Upper lobe of right lung (tissue), 1 donor: ENCODE data around the gene EXT2. TPM values are rescaled to one million over a fixed set of nuclear protein-coding genes. Genes with fewer than 3 reads are reported as not detected.

Experiments used
- ATAC-seq: fragments of 200-7000 bp; cut with Tn5 transposase; one replicate; pipeline ENCODE4 v1.9.1; 2020; ENCODE audit warnings: mild to moderate bottlenecking, moderate library complexity
- DNase-seq: peaks from one replicate; pipeline ENCODE4 v3.0.0-alpha.2; 2020
- H3K27ac ChIP-seq: fragments of 200-600 bp; one replicate; pipeline ENCODE4 v1.8.0; 2022
- H3K27me3 ChIP-seq: fragments of 200-600 bp; one replicate; pipeline ENCODE4 v1.8.0; 2022; ENCODE audit warnings: mild to moderate bottlenecking
- H3K36me3 ChIP-seq: fragments of 200-600 bp; one replicate; pipeline ENCODE4 v1.8.0; 2022
- H3K4me1 ChIP-seq: fragments of 200-600 bp; one replicate; pipeline ENCODE4 v1.8.0; 2022
- H3K4me3 ChIP-seq: fragments of 200-600 bp; one replicate; pipeline ENCODE4 v1.8.0; 2022; ENCODE audit warnings: mild to moderate bottlenecking
- H3K9me3 ChIP-seq: fragments of 200-600 bp; one replicate; pipeline ENCODE4 v1.8.0; 2022
- intact Hi-C: fragments of 100-400 bp; cut with DNase I; formaldehyde crosslinking; loops from one replicate; pipeline ENCODE4 v1.11.0; 2022
- total RNA-seq: library from RNA; stranded (reverse); fragmentation: NEBNext Ultra II Directional; extraction: Animal tissue kit (Norgen Biotek cat#: 25700); gene quantifications from one replicate; pipeline ENCODE4 v1.2.1, GENCODE V29; 2021
- TF ChIP-seq, protein P1 (sequence below): fragments of 200-600 bp; IDR thresholded peaks from one replicate; pipeline ENCODE4 v1.8.0; 2022; ENCODE audit warnings: antibody characterized with exemption
- donor health status: DM: no; HTN: yes; CAD: no; lungs with severe emphysema.

The EXT2 gene
- total RNA-seq, 1 donor from 2014 or later = 61.2 TPM

DNA sequence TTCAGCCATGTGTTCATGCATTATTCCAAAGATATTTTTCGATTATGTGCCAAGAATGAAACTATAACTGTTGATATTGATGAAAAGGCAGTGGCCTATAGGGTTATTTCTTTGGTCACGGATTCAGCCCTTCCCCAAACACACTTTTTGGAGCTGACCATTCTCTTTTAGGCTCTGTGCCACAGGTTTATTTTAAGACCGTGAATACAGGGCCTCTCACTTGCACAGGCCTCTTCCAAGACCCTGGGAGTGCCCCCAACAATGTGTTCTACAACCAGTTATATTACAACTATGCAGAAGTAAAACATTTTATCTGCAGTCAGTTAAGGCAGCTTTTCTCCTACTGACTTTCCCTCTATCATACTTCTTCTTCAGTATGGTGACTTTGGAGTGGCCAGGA is 109.9 kb downstream of the EXT2 start:
- ATAC-seq = no peak
- TF ChIP-seq, protein P1, sequence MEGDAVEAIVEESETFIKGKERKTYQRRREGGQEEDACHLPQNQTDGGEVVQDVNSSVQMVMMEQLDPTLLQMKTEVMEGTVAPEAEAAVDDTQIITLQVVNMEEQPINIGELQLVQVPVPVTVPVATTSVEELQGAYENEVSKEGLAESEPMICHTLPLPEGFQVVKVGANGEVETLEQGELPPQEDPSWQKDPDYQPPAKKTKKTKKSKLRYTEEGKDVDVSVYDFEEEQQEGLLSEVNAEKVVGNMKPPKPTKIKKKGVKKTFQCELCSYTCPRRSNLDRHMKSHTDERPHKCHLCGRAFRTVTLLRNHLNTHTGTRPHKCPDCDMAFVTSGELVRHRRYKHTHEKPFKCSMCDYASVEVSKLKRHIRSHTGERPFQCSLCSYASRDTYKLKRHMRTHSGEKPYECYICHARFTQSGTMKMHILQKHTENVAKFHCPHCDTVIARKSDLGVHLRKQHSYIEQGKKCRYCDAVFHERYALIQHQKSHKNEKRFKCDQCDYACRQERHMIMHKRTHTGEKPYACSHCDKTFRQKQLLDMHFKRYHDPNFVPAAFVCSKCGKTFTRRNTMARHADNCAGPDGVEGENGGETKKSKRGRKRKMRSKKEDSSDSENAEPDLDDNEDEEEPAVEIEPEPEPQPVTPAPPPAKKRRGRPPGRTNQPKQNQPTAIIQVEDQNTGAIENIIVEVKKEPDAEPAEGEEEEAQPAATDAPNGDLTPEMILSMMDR = no peak
- H3K4me3 ChIP-seq = no peak overlapping the region
- no peak overlapping the region for H3K27ac ChIP-seq
- H3K9me3 ChIP-seq = no peaks in the 10 kb centered on the region
- H3K4me1 ChIP-seq = no peaks in the 10 kb centered on the region
- peaks cover 20% of the 10 kb centered on the region for H3K36me3 ChIP-seq
- intact Hi-C loops = no loop called here
- no peak for DNase-seq
- H3K27me3 ChIP-seq = no peaks in the 10 kb centered on the region

DNA sequence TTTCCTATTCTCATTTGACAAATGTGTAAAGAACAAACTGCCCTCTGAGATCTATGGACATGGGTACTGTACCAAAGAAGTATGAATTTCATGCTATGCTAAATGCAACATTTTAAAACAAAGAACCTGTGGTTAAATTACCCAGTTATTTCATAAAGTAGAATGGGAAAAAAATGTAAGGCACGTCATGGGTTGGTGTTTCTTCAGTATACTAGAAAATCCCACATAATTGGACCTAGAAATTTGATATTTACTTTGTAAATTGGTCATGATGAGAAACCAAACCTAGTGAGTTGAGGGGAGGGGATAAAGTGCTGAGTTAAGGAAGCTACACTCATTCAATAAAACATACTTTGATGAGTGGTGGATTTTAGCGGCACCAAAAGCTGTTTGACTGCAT is 110.4 kb downstream of the EXT2 start:
- ATAC-seq = no peak
- Histone ChIP-seq H3K36me3 (peaks cover 20% of the 10 kb centered on the region), H3K4me1 (no peaks in the 10 kb centered on the region), H3K27me3 (no peaks in the 10 kb centered on the region), H3K4me3 (no peak overlapping the region), H3K9me3 (no peaks in the 10 kb centered on the region), H3K27ac (no peak overlapping the region)
- DNase-seq = no peak
- intact Hi-C loops = no loop called here
- TF ChIP-seq, protein P1 = no peak

DNA sequence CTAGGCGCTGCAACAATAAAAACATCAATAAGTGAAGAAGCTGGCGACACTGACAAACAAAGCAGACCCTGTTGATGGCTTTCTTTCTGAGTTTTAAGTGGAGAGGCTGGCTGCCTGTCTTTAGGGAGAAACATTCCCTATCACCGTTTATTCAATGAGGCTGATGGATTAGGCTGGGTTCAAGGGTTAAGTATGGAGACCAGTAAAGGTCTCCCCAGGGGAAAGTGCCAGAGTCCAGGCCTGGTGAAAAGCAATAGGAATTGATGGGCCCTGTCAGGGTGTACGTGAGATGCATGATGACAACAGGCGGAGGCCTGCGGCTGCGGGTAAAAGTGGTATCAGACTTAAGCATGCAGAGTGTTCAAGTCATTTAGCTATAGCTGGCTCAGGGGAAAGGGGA is 111.8 kb downstream of the EXT2 start:
- peaks cover 25% of the 10 kb centered on the region for H3K36me3 ChIP-seq
- no peak overlapping the region for H3K4me3 ChIP-seq
- H3K27me3 ChIP-seq = no peaks in the 10 kb centered on the region
- TF ChIP-seq, protein P1 = no peak
- H3K4me1 ChIP-seq = no peaks in the 10 kb centered on the region
- H3K27ac ChIP-seq = no peak overlapping the region
- intact Hi-C loops = no loop called here
- no peaks in the 10 kb centered on the region for H3K9me3 ChIP-seq
- ATAC-seq (no peak), DNase-seq (no peak)

DNA sequence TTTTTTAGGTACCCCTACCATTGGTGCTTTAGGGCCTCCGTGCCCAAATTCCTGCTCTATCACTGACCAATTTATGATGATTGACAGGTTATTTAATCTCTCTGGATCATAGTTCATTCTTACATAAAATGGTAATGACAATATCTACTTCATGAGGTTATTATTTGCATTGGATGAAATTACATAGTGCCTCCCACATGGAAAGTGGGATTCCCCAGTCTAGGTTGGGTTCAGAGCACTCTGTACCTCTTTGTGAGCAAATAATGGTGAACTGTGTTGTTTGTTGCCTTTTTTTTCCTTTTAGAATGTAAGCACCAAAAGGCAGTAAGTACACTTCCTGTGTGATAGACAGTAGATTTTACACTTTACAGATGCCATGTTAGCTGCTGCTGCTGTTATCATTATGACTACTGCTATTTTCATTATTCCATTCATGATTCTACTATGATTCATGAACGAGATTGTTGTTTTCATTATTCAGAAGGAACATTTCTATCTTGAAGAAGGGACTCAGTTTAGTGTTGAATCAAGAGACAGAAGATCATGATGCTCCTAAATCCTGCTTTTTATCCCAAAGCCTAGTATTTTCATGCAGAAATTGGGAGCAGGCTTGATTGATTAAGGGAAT is 113.6 kb downstream of the EXT2 start:
- ATAC-seq = no peak
- no peaks in the 10 kb centered on the region for H3K9me3 ChIP-seq
- H3K27ac ChIP-seq = no peak overlapping the region
- intact Hi-C loops = no loop called here
- DNase-seq = no peak
- H3K4me3 ChIP-seq = no peak overlapping the region
- TF ChIP-seq, protein P1 = no peak
- no peaks in the 10 kb centered on the region for H3K4me1 ChIP-seq
- H3K27me3 ChIP-seq = no peaks in the 10 kb centered on the region
- H3K36me3 ChIP-seq = peaks cover 25% of the 10 kb centered on the region

DNA sequence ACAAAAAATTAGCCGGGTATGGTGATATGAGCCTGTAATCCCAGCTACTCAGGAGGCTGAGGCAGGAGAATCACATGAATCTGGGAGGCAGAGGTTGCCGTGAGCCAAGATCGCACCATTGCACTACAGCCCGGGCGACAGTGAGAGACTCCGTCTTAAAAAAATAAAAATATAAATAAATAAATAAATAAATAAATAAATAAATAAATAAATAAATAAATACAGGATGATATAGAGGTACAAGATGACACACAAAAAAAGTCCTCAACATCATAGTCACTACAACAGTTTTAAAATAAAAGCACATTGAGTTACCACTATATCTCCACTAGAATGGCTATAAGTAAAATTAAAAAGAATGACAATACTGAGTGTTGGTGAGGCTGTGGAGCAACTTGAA is 116.7 kb downstream of the EXT2 start:
- no peak overlapping the region for H3K4me3 ChIP-seq
- H3K4me1 ChIP-seq = no peaks in the 10 kb centered on the region
- peaks cover 19% of the 10 kb centered on the region for H3K36me3 ChIP-seq
- TF ChIP-seq, protein P1 = no peak
- no peak for DNase-seq
- no peaks in the 10 kb centered on the region for H3K9me3 ChIP-seq
- ATAC-seq = no peak
- H3K27me3 ChIP-seq = no peaks in the 10 kb centered on the region
- no peak overlapping the region for H3K27ac ChIP-seq
- intact Hi-C loops = no loop called here

DNA sequence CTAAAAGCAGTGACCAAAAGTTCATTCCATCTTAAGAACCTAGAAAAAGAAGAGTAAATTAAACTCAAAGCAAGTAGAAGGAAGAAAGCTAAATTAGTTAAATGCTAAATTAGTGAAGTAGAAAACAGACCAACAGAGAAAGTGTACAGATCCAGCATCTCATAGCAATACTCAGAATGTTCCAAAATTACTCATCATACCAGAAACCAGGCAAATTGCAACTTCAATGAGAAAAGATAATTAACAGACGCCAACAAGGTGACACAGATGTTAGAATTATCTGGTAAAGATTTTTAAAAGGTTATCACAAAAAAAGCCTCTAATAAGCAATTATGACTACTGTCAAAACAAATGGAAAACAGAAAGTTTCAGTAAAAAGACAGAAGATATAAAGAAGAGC is 117.7 kb downstream of the EXT2 start:
- intact Hi-C loops = no loop called here
- TF ChIP-seq, protein P1 = no peak
- DNase-seq (no peak), ATAC-seq (no peak)
- no peaks in the 10 kb centered on the region for H3K27me3 ChIP-seq
- no peaks in the 10 kb centered on the region for H3K4me1 ChIP-seq
- H3K27ac ChIP-seq = no peak overlapping the region
- no peaks in the 10 kb centered on the region for H3K9me3 ChIP-seq
- H3K4me3 ChIP-seq = no peak overlapping the region
- peaks cover 14% of the 10 kb centered on the region for H3K36me3 ChIP-seq
